HTR-8/SVneo (cell line): Measurements from ENCODE around the gene TSTD1.
"Not testable (repeated sequence)": the region's sequence is repeated elsewhere in the genome, so short reads cannot be mapped to it uniquely, and the experiment has no call there.

ENCODE experiments used
- DNase-seq: peaks from one replicate; pipeline ENCODE4 v3.0.0; 2011; ENCODE audit warnings: low spot score, mixed read lengths; ENCODE audit not compliant: insufficient read length
- FAIRE-seq: peaks from 2 replicates; lab custom pipeline; 2011; peaks lifted over from hg19 to GRCh38; lab: Jason Lieb, UNC

The TSTD1 gene

DNA sequence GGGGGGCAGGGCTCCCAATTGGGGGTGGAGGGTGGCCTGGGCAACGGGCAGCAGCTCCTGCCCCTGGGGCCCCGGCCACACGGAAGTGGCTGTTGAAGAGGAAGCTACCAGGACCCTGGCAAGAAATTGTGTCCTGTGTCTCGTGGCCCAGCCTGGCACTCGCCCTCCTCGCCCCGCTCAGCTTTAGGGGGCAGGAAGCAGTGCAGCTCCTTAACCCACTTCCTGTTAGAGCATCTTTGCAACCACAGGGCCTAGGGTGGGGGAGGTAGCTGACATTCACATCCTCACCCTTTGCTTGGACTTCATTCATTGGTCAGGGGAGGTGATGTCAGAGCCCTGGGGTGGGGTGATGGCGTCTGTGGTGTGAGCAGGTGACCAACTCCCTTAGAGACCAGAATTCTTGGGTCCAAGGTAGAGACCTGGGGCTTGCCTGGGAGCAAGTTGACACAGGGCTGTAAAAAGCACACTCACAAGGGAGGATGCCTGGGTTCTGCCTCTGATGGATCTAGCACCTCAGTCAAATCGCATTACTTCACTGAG lies 31.0 kb upstream of the TSTD1 start, which contains the start of gene ARHGAP30:
TSS of gene ARHGAP30 (minus strand) at position 161 of the 540 bp plus-strand sequence. CDS start 267 bp downstream, outside the sequence.
- FAIRE-seq (no peak), DNase-seq (no peak)

DNA sequence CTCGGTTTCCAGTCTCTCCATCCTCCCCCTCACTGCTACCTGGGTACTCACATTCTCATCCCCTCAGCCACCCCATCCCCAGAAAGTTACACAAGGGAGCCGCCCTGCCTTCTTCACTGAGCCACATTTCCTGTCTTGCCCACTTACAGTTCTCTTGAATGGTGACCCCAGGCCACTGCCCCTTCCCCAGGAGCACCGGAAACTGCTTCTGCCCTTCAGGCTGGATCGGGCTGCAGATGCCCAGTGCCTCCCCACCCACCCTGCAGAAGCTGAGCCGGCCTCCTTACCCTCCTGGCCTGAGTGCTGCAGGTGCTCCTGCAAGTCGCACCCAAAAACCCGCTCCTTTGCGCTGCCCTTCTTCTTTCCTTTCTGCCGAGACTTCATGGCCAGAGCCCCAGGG lies 30.5 kb upstream of the TSTD1 start:
- FAIRE-seq (no peak), DNase-seq (no peak)

DNA sequence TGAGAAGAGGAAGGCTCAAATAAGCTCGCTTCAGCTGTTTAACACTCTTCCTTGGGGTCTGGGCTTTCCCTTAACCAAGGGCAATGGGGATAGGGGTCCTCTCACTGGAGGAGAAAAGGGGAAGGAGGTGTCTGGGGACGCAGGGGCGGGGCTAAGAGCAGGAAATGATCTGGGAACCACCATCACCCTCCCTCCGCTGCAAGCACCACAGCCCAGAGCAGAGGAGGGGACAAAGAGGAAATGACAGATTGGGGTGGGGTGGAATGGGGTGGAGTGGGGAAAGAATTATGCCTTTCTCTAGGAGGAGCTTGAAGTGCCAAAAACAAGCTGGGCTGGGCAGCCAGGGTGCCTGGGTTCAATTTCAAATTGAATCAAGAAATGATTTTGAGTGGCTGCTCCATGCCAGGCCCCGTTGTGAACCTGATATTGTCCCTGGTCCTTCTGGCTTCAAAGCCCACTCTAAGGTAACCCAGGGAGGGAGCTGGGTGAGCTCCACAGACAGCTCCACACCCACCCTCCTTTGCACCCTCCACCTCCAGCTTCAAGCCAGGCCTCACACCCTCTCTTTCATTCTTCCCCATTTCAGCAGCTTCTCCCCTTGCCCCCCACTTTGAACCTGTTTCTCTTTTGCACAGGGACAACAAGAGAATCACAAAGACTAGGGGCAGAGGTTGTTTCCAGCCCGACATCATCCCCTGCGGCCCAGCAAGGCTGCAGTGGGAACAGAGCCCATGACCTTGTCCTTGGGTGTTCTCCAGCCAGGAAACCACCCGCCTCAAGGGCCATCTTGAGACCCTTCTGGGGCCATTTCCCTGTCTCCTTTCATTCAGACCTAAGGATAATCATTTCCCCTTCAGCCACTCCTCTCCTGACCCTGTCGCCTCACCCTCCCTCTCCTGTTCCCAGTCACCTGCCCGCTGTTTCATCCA lies 29.8 kb upstream of the TSTD1 start:
- FAIRE-seq = no peak
- no peak for DNase-seq

DNA sequence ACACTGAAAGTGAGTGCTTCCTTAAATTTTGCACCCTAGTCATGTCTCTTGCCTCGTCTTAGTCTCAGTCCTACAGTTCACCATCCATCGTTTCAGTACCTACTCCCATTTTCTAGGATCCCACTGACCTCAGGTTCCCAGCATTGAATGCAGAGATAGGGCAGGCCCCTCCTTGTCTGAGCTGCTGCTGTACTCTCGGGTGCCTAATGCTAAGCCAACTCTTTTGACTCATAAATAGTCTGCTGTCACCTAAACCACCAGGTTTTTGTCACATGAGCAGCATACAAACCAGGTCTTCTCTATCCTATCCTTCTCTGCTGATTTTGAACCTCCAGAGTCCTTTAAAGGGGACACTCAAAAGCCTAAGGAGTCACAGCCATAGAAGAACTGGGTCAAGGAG lies 27.9 kb upstream of the TSTD1 start:
- FAIRE-seq (no peak), DNase-seq (no peak)

DNA sequence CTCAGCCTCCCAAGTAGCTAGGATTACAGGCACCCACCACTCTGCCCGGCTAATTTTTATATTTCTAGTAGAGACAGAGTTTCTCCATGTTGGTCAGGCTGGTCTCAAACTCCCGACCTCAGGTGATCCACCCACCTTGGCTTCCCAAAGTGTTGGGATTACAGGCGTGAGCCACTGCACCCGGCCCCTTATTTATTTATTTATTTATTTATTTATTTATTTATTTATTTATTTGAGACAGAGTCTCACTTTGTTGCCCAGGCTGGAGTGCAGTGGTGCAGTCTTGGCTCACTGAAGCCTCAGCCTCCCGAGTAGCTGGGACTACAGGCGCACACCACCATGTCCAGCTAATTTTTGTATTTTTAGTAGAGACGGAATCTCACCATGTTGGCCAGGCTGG lies 26.9 kb upstream of the TSTD1 start:
- FAIRE-seq, DNase-seq: not testable (repeated sequence)

DNA sequence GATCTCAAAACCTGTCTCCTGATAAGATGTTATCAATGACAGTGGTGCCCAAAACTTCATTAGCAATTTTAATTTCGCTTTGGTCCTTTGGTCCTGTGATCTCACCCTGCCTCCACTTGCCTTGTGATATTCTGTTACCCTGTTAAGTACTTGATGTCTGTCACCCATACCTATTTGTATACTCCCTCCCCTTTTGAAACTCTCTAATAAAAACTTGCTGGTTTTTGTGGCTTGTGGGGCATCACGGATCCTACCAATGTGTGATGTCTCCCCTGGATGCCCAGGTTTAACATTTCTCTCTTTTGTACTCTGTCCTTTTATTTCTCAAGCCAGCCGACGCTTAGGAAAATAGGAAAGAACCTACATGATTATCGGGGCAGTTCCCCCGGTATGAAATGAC lies 25.2 kb upstream of the TSTD1 start:
- FAIRE-seq, DNase-seq: not testable (repeated sequence)

DNA sequence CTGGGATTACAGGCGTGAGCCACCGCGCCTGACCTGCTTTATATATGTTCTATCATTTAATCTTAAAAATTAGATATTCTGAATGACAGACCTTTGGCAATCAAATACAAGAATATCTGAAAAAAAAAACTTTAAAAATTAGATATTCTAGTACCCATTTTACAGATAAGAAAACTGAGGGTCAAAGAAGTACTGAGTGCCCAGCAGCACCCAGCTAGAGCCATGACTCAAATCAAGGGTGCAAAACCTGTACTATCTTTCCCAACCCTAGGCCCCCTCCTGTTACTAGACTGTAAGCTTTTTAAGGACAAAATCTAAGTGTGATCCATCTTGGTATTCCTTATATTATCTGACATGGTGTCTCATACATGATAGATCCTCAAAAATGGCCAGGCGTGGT lies 22.7 kb upstream of the TSTD1 start:
- DNase-seq (no peak), FAIRE-seq (no peak)

DNA sequence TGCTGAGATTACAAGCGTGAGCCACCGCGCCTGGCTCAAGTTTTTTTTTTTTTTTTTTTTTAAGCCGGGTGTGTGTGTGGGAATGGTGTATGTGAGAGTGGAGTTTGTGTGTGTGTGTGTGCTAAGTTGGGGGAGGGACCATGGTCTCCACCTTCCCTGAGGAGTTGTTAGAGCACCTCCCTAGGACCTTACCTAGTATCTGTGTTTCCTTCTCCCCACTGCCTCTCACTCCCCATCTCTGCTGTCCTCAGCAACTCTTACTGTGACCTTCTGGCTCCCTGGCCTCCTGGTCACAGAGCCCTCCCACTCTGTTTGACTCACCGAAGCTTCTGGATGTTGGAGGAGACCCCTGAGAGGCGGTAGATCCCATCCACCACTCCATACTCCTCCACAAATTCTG lies 20.5 kb upstream of the TSTD1 start:
- FAIRE-seq = no peak
- no peak for DNase-seq

DNA sequence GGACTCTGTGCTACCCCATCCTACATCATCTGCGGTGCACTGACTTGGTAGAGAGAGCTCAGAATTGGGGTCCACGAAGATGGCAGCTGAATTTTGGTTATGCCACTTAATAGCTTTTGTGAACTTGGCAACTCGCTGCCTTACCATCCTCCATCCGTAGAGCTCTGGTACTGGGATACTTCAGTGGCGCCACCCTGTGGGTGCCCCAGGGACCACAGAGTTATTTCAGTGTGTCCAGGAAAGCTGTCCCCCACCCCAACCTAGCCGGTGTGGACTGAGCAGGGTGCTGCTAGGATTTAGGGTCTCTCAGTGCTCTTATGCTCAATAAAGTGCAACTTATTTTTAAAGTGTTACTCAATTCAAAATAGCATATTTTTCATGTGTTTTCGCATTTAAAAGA lies 16.0 kb upstream of the TSTD1 start:
- FAIRE-seq (no peak), DNase-seq (no peak)

DNA sequence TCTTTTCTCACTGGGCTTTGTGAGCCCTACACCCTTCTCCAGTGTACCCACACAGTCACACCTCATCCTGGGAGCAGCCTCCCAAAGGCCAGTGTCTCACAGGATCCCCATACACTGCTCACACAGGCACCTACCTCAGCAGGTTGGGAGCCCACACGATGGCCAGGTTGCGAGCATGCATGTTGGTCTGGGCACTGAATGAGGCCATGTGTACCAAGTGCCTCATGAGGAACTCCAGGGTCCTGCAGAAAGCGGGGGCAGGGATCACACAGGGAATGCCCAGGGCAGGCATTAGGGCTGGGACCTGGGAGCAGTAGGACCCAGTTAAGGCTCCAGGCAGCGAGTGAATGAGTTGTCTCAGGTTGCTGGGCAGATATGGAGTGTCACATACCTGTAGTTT lies 15.5 kb upstream of the TSTD1 start:
- no peak for FAIRE-seq
- DNase-seq = no peak

DNA sequence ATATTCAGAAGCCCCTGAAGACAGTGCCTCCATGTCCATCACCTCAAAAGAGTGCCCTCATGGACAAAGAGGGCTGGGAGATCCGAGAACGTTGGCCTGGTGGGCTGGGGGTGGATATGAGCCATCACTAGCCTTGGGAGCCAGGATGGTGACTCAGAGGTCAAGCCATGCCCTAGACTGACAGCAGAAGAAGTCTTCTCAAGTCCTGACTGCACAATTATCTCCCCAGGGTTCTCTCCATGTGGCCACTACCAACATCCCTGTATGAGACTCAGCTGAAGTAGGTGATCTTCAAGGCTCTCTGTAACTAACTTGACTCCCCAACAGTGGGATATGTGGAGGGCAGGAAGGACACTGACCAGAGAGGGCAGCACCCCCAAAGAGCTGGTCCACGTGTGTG lies 14.1 kb upstream of the TSTD1 start:
- FAIRE-seq (no peak), DNase-seq (no peak)

DNA sequence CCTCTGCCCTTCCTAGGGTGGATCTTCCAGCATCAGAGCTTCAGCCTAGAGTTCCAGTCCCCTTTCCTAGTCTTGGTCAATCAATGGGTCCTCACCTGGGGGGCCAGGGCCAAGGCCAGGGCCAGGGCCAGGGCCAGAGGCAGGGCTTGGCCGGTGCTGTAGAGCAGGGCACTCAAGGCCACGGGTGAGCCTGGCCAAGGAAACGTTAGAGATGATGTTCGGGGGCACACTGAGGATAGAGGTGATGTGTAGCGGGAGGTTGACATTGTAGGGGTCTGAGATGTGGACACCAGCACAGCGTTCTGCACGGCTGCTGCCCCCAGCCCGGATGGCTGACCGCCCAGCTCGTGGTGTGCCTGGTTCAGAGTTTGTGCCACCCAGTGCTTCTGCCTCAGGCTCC lies 12.5 kb upstream of the TSTD1 start:
- FAIRE-seq = no peak
- no peak for DNase-seq

DNA sequence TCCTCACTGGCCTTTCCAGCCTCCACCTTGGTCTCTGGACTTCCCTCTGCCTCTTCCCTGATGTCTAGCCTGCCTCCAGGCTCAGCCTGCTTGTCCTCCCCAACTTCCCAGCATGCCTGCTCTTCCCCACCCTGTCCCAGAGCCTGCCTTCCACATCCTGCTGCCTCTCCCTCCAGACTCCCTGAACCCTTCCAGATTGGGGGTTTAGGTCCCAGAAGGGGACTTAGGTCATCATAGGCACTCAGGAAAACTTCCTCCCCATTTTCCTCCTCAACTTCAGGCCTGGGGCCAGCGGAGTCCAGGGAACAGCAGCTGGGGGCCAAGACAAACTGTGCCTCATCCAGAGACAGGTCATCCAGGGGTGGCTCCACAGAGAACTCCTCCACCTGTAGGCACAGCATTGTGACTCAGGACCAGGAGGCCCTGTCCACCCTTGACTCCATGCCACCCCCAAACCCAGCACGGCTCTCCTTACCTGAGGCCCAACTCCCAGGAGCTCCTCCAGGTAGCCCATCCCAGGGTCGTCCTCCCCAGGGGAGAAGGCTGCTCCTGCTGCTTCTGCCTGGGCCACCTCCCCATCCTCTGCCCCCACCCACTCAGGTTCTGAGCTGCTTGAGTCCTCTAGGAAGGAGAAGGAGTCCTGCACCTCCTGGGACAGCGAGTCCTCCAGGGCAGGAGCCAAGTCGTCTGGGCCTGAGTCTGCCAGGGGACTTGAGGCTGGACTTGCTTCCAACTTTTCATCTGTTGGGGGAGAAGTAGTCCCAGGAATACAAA lies 10.4 kb upstream of the TSTD1 start:
- FAIRE-seq = no peak

DNA sequence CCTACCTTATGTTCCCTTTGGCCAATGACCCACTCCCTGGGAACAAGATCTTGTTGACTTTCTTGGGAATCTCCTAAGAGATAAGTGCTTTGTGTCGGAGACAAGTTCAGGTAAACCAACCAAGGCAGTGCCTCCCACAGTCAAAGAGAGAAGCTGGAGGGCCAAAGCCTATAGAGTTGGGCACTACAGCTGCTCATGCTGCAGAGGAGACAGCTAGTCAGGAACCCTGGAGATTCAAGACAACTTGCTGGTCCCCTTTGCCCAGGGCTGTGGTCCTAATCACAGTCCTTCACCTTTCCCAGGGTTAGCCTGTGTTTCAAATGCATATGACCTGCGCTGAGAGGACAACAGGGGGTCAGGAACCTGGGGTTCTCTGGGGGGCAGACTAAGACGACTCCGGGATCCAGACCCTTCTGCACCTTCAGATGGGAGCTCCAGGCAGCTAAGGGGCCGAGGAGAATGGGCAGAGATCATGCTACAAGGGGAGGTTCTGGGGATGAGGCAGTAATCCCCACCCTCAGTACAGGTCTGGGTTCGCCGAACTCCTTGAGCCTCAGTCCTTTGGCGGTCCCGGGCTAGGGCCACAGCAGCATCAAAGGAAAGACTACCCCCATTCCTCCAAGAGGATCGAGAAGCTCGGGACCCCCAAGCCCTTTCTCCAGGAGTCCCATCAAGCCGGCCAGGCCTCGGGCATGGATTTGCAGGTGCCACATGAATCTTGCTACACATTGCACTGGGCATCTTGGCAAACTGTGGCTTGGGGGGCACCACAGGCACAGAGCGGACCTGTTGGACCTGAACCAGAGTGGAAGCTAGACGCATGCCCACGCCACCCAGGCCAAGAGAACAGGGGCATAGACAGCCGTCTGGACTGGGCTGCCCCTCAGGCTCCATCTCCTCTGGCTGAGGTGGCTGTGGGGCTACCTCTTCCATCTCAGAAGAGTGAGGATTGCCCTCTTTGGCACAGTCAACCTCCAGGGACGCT lies 9.0 kb upstream of the TSTD1 start:
- DNase-seq = no peak
- FAIRE-seq = no peak

More for the DNA sequence above, 10.4 kb upstream of the TSTD1 start:
- DNase-seq = no peak

DNA sequence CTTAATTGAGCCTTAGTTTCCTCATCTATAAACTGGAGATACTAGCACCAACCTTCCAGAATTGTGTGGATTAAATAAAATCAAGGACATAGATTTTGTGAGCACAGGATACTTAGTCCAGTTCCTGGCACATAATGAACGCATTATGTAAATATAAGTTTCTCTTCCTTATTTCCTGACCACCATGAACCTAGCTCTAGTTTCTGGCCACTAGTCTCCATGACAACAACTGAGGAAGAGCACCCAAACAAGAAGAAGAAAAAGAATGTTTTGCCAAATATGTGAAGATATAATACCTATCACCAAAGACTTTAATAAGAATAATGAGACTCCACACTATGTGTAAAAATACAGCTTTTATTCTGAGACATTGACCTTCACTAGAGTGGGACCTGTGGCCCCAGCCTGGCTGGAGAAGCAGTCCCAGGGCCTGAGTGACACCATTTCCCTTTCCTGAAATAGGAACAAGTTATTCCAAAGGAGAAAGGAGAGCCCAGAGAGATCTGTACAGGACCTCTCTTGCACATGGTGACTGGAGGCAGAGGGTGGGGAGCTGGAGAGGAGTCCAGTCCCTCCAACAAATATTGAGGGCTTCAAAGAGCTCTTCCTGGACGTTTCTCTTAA lies 8.0 kb upstream of the TSTD1 start:
- DNase-seq (no peak), FAIRE-seq (no peak)

DNA sequence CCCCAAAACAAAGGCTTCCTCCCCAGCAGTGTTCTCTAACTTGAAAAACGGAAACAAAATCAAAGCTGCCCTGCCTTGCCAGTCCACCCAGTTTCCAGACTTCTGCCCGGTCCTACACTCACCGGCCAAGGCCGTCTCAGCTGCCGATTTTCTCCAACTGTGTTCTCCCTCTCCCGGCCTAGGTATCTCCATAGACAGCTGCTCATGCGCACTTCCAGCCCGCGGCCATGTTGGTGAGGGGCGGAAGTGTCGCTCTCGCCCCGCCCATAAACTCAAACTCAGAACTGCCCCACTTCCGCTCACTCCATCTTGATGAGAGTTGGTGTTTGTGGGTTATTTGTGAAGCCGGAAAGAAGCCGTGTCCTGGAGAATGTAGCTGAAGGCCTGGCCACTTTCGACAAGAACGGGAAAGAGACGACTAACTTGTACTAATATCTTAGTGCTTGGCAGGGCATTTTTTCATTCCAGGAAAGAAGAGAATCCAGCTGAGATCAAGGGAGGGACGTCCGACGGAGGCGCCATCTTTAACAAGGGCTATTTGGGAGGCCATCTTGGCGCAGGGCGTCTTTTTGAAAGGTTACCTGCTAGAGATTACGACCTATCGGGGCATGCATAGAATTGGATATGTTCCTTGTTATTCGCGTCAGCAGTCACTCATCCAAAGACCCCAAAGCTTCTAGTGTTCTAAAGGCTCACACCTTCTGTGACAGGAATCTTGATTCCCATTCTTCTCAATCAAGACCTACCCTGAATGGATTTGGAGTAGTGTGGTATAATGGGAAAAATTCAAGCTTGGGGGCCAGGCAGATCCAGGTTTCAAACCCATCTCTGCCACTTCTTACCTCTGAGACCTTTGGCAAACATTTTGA lies 7.2 kb upstream of the TSTD1 start, which contains the start of gene USF1:
TSS of gene USF1 (minus strand) at position 242 of the 869 bp plus-strand sequence. CDS start 2,702 bp downstream, outside the sequence.
- FAIRE-seq = no peak
- peak; percentile 85 for DNase-seq

DNA sequence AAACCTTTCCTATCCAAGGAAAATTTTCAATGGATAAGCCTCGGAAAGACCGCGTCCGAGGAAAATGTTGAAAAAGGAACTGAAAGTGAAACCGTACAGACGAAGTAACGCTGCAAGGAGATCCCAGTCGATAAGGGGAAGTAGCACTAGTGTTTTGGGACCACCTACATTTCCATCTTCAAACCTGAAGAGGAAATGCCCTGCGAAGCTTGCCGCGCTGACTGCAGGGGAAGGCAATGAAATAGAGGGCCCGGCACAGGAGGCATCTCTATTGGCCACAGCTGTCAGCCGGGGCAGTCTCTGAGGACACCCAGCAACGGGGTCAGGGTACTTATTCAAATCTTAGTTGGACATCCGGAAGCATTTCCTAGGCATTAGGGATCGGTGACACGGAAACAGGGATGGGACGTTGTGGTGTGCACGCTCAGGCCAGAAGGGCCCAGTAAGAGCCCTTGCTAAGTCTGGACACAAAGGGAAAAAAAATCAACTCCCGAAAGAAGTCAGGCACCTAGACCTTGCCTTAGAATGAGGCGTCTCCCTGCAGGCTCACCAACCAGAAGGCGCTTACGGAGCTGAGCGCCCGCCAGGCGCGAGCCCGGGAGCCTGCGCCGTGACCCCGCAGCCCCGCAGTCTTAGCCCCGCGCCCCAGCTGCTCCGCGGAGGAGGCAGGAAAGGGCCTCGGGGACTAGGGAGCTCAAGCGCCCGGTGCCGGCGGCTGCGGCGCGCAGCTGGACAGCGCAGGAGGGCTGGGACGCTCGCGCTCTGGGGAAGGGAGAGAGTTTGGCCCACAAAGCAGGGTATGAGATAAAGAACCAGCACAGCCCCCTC lies 6.4 kb upstream of the TSTD1 start:
- peak; percentile 51 for DNase-seq
- FAIRE-seq = no peak
